Heart right ventricle (tissue), 16 donors: ENCODE data around the gene CELF4. TPM values are rescaled to one million over a fixed set of nuclear protein-coding genes. Genes with fewer than 3 reads are reported as not detected.

ENCODE experiments used
- ATAC-seq, 8 donors: fragments of 200-7000 bp; cut with Tn5 transposase; one replicate each; pipeline ENCODE4 v1.9.1; 2020; ENCODE audit warnings: mild to moderate bottlenecking in 8 of 8, moderate library complexity in 8 of 8, moderate number of reproducible peaks in 1 of 8
- DNase-seq, 2 donors: peaks; one replicate each; pipeline ENCODE4 v3.0.0-alpha.2; 2020
- H3K27ac ChIP-seq, 10 donors: fragments of 200-600 bp; sonication (generic) in 2 of 10; one replicate each; pipeline versions ENCODE4 v1.5.0 to v1.8.0; 2020 to 2022; ENCODE audit warnings: mild to moderate bottlenecking in 3 of 10
- H3K27me3 ChIP-seq, 7 donors: fragments of 200-600 bp; one replicate each; pipeline ENCODE4 v1.8.0; 2021 to 2022; ENCODE audit warnings: mild to moderate bottlenecking in 2 of 7
- H3K36me3 ChIP-seq, 9 donors: fragments of 200-600 bp; sonication (generic) in 1 of 9; one replicate each; pipeline versions ENCODE4 v1.5.0 to v1.8.0; 2020 to 2022; ENCODE audit warnings: mild to moderate bottlenecking in 2 of 9
- H3K4me1 ChIP-seq, 9 donors: fragments of 200-600 bp; sonication (generic) in 1 of 9; one replicate each; pipeline versions ENCODE4 v1.5.0 to v1.8.0; 2020 to 2022; ENCODE audit warnings: mild to moderate bottlenecking in 4 of 9
- H3K4me3 ChIP-seq, 10 donors: fragments of 200-600 bp; sonication (generic) in 2 of 10; one replicate each; pipeline versions ENCODE4 v1.5.0 to v1.8.0; 2020 to 2022; ENCODE audit warnings: mild to moderate bottlenecking in 7 of 10, moderate library complexity in 2 of 10
- H3K9me3 ChIP-seq, 11 donors: fragments of 200-600 bp in 10 of 11; sonication (generic) in 2 of 11; one replicate each; pipeline versions ENCODE4 v1.5.0 to v1.8.0; 2013 to 2022; ENCODE audit warnings: mild to moderate bottlenecking in 2 of 11, control low read depth in 1 of 11, moderate library complexity in 1 of 11
- CTCF ChIP-seq, 9 donors: fragments of 200-600 bp; sonication (generic) in 2 of 9; IDR thresholded peaks; one replicate each; pipeline versions ENCODE4 v1.5.0 to v1.8.0; 2021 to 2022; ENCODE audit warnings: antibody characterized with exemption in 9 of 9, mild to moderate bottlenecking in 5 of 9, moderate library complexity in 1 of 9
- WGBS, 2 donors: extraction: QIAGEN DNeasy Blood & Tissue Kit; methylation state at CpG; one replicate each; pipeline ENCODE4 v1.1.7; 2013; ENCODE audit warnings: inconsistent platforms in 1 of 2; 5-methylcytosine and 5-hydroxymethylcytosine counted together
- intact Hi-C, 10 donors: fragments of 100-400 bp; cut with DNase I; formaldehyde crosslinking; loops; one replicate each; pipeline versions ENCODE4 v1.11.1 to v1.14.2; 2022
- polyA plus RNA-seq, 2 donors: library from polyadenylated mRNA; stranded (reverse); fragments of 200-250 nt; gene quantifications; one replicate each; pipeline ENCODE4 v1.2.3, GENCODE V29; 2013
- total RNA-seq, 10 donors: library from RNA; stranded (reverse); fragmentation: NEBNext Ultra II Directional in 3 of 10; extraction: Animal tissue kit (Norgen Biotek cat#: 25700) in 3 of 10; gene quantifications; one replicate each; pipeline versions ENCODE4 v1.2.1 to v1.2.4, GENCODE V29; 2021 to 2023
- donor health status: Arrhythmogenic right ventricular cardiomyopathy.
- donor health status: ischemic (EF 13 %, LVEDD 7.1; RV severe dilation, severe dysfunction).
- donor health status: healthy with polysubstance abuse.
- donor health status: DM: no; HTN: yes; CAD: no.
- donor health status: DM: no; HTN: no; CAD: no.
- donor health status: ischemic (EF 25% LVEDD 6.9; RV normal size, moderate dysfunction).
- donor health status: ischemic (EF 25% LVEDD 5.7; RV mildly dilated, moderate dysfunction).
- donor health status: healthy.
- donor health status: DM: yes; HTN: yes; CAD: no.
- donor health status: Ischemic cardiomyopathy.
- donor health status: ischemic (EF 35%, LVEDD 5.7; RV mildly dilated, moderate dysfunction).
- donor health status: nonischemic (EF 11% LVEDD 7.7; RV severe dilation, severe dysfunction).
- donor health status: DM: yes; HTN: yes; CAD: no.
- donor health status: PGD.
- donor health status: ischemic (EF 29% LVEDD 5.4; RV normal size, mild dysfunction).
- donor health status: nonischemic (EF 23%, LVEDD 6.1; RV moderate dilation, normal function).

Gene CELF4
- total and polyA plus RNA-seq, 12 donors = 0.07 to 1.2 (median 0.31) TPM; not detected in 1

GRCh38 chr18:37218022-37218590 lies 347.5 kb downstream of the CELF4 start:
- Histone ChIP-seq H3K4me1 (no peaks in the 10 kb centered on the region), H3K27me3 (no peaks in the 10 kb centered on the region), H3K36me3 (peaks cover 0 to 8% (median 0%) of the 10 kb centered on the region in 9 donors), H3K27ac (no peak overlapping the region), H3K4me3 (no peak overlapping the region), H3K9me3 (peaks cover 0 to 36% (median 5%) of the 10 kb centered on the region in 11 donors)
- intact Hi-C loops = loop anchor here in 1 of 10 donors (10.0 kb wide), 1 partner anchor 767 kb away; no protein-coding TSS in a partner anchor
- 52 to 59% methylated on average over 2 of the region's 2 CpGs for WGBS, 2 donors
- ATAC-seq = no peak
- no peak for TF ChIP-seq CTCF (IDR thresholded peaks at IDR 0.05)
- no peak for DNase-seq

DNA sequence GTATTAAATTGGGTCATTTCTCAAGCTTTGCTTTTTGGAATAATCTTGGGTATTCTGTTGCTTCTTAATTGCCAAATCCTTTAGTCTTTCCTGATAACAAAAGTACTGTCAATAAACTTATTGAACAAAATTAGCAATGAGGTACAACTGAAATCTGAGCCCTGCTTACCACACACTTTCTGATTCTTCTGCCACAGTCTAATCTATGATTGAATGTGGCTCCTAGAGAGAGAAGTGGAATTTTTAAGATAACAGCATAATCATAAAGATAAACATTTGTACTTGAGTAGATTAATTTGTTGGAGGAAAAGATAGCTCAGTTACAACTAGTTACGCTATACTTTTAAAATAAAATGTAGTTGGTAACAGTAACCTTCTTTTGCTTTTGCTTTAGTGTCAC lies 354.8 kb downstream of the CELF4 start:
- DNase-seq (no peak), ATAC-seq (no peak)
- Histone ChIP-seq H3K27me3 (no peaks in the 10 kb centered on the region), H3K36me3 (no peaks in the 10 kb centered on the region), H3K27ac (no peak overlapping the region), H3K4me1 (no peaks in the 10 kb centered on the region), H3K9me3 (peaks cover 0 to 26% (median 5%) of the 10 kb centered on the region in 11 donors), H3K4me3 (no peak overlapping the region)
- no peak for TF ChIP-seq CTCF (IDR thresholded peaks at IDR 0.05)
- intact Hi-C loops = loop anchor here in 1 of 10 donors (10.0 kb wide), 1 partner anchor 774 kb away; no protein-coding TSS in a partner anchor
- 85 to 94% methylated on average over 1 of the region's 1 CpG for WGBS, 2 donors

GRCh38 chr18:37207343-37207742 lies 358.3 kb downstream of the CELF4 start:
- 81 to 83% methylated on average over 1 of the region's 1 CpG for WGBS, 2 donors
- no peak for ATAC-seq

DNA sequence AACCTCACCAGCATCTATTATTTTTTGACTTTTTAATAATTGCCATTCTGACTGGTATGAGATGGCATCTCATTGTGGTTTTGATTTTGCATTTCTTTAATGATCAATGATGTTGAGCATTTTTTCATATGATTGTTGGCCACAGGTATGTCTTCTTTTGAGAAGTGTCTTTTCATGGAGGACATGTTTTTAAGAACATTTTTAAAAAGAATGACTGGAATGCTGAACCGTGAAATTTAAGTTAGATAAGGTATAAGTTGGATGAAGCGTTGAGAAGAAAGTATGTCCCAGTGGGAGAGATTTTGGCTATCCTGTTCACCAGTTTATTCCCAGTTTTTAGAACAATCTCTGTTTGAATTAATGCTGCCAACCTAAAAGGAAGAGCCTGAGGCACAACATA lies 365.9 kb downstream of the CELF4 start:
- 66 to 80% methylated on average over 2 of the region's 2 CpGs for WGBS, 2 donors
- no peak for TF ChIP-seq CTCF (IDR thresholded peaks at IDR 0.05)
- DNase-seq (no peak), ATAC-seq (no peak)
- Histone ChIP-seq H3K27me3 (no peaks in the 10 kb centered on the region), H3K36me3 (no peaks in the 10 kb centered on the region), H3K4me3 (no peak overlapping the region), H3K27ac (no peak overlapping the region), H3K9me3 (peaks cover 0 to 44% (median 9%) of the 10 kb centered on the region in 11 donors), H3K4me1 (no peaks in the 10 kb centered on the region)
- intact Hi-C loops = no loop called here

More at GRCh38 chr18:37207343-37207742, 358.3 kb downstream of the CELF4 start:
- intact Hi-C loops = no loop called here
- DNase-seq = no peak
- Histone ChIP-seq H3K4me3 (no peak overlapping the region), H3K4me1 (no peaks in the 10 kb centered on the region), H3K27ac (no peak overlapping the region), H3K27me3 (no peaks in the 10 kb centered on the region), H3K36me3 (no peaks in the 10 kb centered on the region), H3K9me3 (peaks cover 0 to 26% (median 9%) of the 10 kb centered on the region in 11 donors)
- no peak for TF ChIP-seq CTCF (IDR thresholded peaks at IDR 0.05)
